Adrenal gland (tissue), 5 donors: ENCODE measurements around the gene SCO2.

Source experiments
- POLR2A ChIP-seq, 2 donors: fragments of 450-650 bp; IDR thresholded peaks; one replicate each; pipeline ENCODE4 v1.6.1; 2017; ENCODE audit warnings: antibody characterized with exemption in 2 of 2, mild to moderate bottlenecking in 2 of 2, moderate library complexity in 1 of 2
- TF ChIP-seq, protein P1 (sequence below), 6 experiments: fragments of 450-650 bp in 4 of 6; fragments of 200-600 bp in 2 of 6; sonication (generic) in 1 of 6; IDR thresholded peaks; 1 replicate in 5 of 6; 2 replicates in 1 of 6; pipeline versions ENCODE4 v1.5.1 to v1.8.0; 2016 to 2021; ENCODE audit warnings: antibody characterized with exemption in 6 of 6, mild to moderate bottlenecking in 2 of 6, moderate library complexity in 1 of 6
- donor health status: DM: no; HTN: no; CAD: no.

DNA sequence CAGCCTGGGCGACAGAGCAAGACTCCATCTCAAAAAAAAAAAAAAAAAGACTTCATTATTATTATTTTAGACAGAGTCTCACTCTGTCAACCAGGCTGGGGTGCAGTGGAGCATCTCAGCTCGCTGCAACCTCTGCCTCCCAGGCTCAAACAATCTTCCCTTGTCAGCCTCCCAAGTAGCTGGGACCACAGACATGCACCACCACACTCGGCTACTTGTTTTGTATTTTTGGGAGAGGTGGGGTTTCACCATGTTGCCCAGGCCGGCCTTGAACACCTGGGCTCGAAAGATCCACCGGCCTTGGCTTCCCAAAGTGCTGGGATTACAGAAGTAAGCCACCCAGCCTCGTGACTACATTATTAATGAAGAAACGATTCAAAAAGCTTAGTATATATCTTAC is 9.7 kb upstream of the SCO2 start:
- TF ChIP-seq, protein P1, sequence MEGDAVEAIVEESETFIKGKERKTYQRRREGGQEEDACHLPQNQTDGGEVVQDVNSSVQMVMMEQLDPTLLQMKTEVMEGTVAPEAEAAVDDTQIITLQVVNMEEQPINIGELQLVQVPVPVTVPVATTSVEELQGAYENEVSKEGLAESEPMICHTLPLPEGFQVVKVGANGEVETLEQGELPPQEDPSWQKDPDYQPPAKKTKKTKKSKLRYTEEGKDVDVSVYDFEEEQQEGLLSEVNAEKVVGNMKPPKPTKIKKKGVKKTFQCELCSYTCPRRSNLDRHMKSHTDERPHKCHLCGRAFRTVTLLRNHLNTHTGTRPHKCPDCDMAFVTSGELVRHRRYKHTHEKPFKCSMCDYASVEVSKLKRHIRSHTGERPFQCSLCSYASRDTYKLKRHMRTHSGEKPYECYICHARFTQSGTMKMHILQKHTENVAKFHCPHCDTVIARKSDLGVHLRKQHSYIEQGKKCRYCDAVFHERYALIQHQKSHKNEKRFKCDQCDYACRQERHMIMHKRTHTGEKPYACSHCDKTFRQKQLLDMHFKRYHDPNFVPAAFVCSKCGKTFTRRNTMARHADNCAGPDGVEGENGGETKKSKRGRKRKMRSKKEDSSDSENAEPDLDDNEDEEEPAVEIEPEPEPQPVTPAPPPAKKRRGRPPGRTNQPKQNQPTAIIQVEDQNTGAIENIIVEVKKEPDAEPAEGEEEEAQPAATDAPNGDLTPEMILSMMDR (IDR thresholded peaks at IDR 0.05): no peak
- no peak for TF ChIP-seq POLR2A (IDR thresholded peaks at IDR 0.05)
